Upper lobe of left lung (tissue), 4 donors: ENCODE measurements around the gene TUBB1.

Experiments
- CTCF ChIP-seq, 6 experiments: fragments of 450-650 bp in 4 of 6; fragments of 200-600 bp in 2 of 6; sonication (generic) in 2 of 6; IDR thresholded peaks; one replicate each; pipeline ENCODE4 v1.5.1; 2016 to 2019; ENCODE audit warnings: antibody characterized with exemption in 6 of 6
- POLR2AphosphoS5 ChIP-seq, 2 donors: sonication (generic); formaldehyde crosslinking; IDR thresholded peaks; one replicate each; pipeline ENCODE4 v1.5.1; 2017; ENCODE audit warnings: antibody characterized with exemption in 2 of 2

GRCh38 chr20:59068534-59068933, 49.3 kb downstream of the TUBB1 start:
- TF ChIP-seq CTCF (IDR thresholded peaks at IDR 0.05) (no peak), POLR2AphosphoS5 (IDR thresholded peaks at IDR 0.05) (no peak)
